H1 (cell line): ENCODE data around the gene EML4. TPM values are rescaled to one million over a fixed set of nuclear protein-coding genes. Genes with fewer than 3 reads are reported as not detected.

ENCODE experiments used
- CTCF ChIA-PET: fragments of 300-600 bp; sonication (Branson Sonifier 250); formaldehyde crosslinking; loops from one replicate; lab custom pipeline; 2021; ENCODE audit not compliant: partially characterized antibody; lab: Charles Lee
- POLR2A ChIA-PET: fragments of 300-600 bp; sonication (Branson Sonifier 250); formaldehyde crosslinking; loops from one replicate; lab custom pipeline; 2021; ENCODE audit warnings: inconsistent platforms; ENCODE audit not compliant: partially characterized antibody; lab: Charles Lee
- DNase-seq, 2 experiments: peaks; one replicate each; pipeline versions ENCODE4 v3.0.0 to v3.0.0-alpha.2; 2010 to 2022; ENCODE audit warnings: low spot score in 2 of 2, low read depth in 1 of 2, mixed read lengths in 1 of 2
- FAIRE-seq: peaks from 2 replicates; lab custom pipeline; 2011; peaks lifted over from hg19 to GRCh38; lab: Jason Lieb, UNC
- H2AFZ ChIP-seq: 2 replicates; pipeline ENCODE4 v1.8.1; 2012; ENCODE audit warnings: low read length, inconsistent platforms
- H2AK5ac ChIP-seq: 2 replicates; pipeline ENCODE4 v1.6.1; 2013; ENCODE audit warnings: low read depth, low read length
- H2BK120ac ChIP-seq: replicated peaks from 2 replicates; pipeline ENCODE3; 2013; ENCODE audit warnings: low read depth, low read length, inconsistent platforms
- H2BK12ac ChIP-seq: 2 replicates; pipeline ENCODE4 v1.6.1; 2013; ENCODE audit warnings: low read depth, low read length
- H2BK15ac ChIP-seq: 2 replicates; pipeline ENCODE4 v1.6.1; 2013; ENCODE audit warnings: low read length
- H2BK20ac ChIP-seq: 2 replicates; pipeline ENCODE4 v1.6.1; 2013; ENCODE audit warnings: low read length
- H2BK5ac ChIP-seq: 2 replicates; pipeline ENCODE4 v1.6.1; 2013; ENCODE audit warnings: low read depth, low read length
- H3K14ac ChIP-seq: 2 replicates; pipeline ENCODE4 v1.6.1; 2013; ENCODE audit warnings: inconsistent platforms; ENCODE audit not compliant: insufficient read length
- H3K18ac ChIP-seq: 2 replicates; pipeline ENCODE4 v1.6.1; 2013; ENCODE audit warnings: low read length; ENCODE audit errors: extremely low read depth
- H3K23ac ChIP-seq: 2 replicates; pipeline ENCODE4 v1.6.1; 2013; ENCODE audit warnings: inconsistent platforms; ENCODE audit not compliant: insufficient read length
- H3K23me2 ChIP-seq: 2 replicates; pipeline ENCODE4 v1.6.1; 2013; ENCODE audit warnings: low read depth, low read length
- H3K27ac ChIP-seq: 2 replicates; pipeline ENCODE4 v1.6.1; 2011; ENCODE audit warnings: low read depth, low read length, inconsistent platforms
- H3K27me3 ChIP-seq, 4 experiments: replicated peaks in 1 of 4; 1 replicate in 1 of 4; 2 replicates in 3 of 4; pipeline versions ENCODE4 v1.6.1 to v1.8.1; 2011 to 2013; ENCODE audit warnings: low read length in 3 of 4, mild to moderate bottlenecking in 3 of 4, inconsistent platforms in 2 of 4, mixed read lengths in 2 of 4, moderate library complexity in 1 of 4; ENCODE audit not compliant: control insufficient read depth in 3 of 4, insufficient read depth in 3 of 4; ENCODE audit errors: extremely low read depth in 1 of 4
- H3K36me3 ChIP-seq, 4 experiments: 2 replicates each; pipeline versions ENCODE4 v1.6.1 to v1.8.1; 2011 to 2013; ENCODE audit warnings: mild to moderate bottlenecking in 4 of 4, low read length in 3 of 4, moderate library complexity in 2 of 4, control low read depth in 1 of 4, inconsistent platforms in 1 of 4; ENCODE audit not compliant: insufficient read depth in 4 of 4, control insufficient read depth in 2 of 4
- H3K4ac ChIP-seq: replicated peaks from 2 replicates; pipeline ENCODE3; 2013; ENCODE audit warnings: low read length, low read depth, mixed read lengths, inconsistent platforms; ENCODE audit not compliant: insufficient read length
- H3K4me1 ChIP-seq, 4 experiments: replicated peaks in 1 of 4; 1 replicate in 1 of 4; 2 replicates in 3 of 4; pipeline versions ENCODE4 v1.6.1 to v1.8.1; 2011 to 2013; ENCODE audit warnings: low read length in 3 of 4, inconsistent platforms in 2 of 4, mixed read lengths in 1 of 4; ENCODE audit not compliant: insufficient read depth in 4 of 4, control insufficient read depth in 3 of 4
- H3K4me2 ChIP-seq, 2 experiments: 2 replicates each; pipeline versions ENCODE4 v1.6.1 to v1.8.1; 2011 to 2013; ENCODE audit warnings: low read depth in 2 of 2, low read length in 2 of 2, control low read depth in 1 of 2, inconsistent platforms in 1 of 2, mild to moderate bottlenecking in 1 of 2; ENCODE audit not compliant: insufficient read depth in 1 of 2
- H3K4me3 ChIP-seq, 4 experiments: fragments of 200-600, 300-600 bp in 1 of 4; sonication (generic), shearing (Covaris generic), sonication (Bioruptor Twin) in 1 of 4; 2 replicates each; pipeline versions ENCODE4 v1.5.1 to v1.8.1; 2011 to 2016; ENCODE audit warnings: low read length in 4 of 4, low read depth in 3 of 4, control low read depth in 2 of 4, inconsistent platforms in 2 of 4, mild to moderate bottlenecking in 2 of 4, mixed read lengths in 1 of 4, moderate library complexity in 1 of 4; ENCODE audit not compliant: insufficient read depth in 2 of 4; ENCODE audit errors: extremely low read depth in 1 of 4
- H3K56ac ChIP-seq: replicated peaks from 2 replicates; pipeline ENCODE3; 2013; ENCODE audit warnings: low read depth, mild to moderate bottlenecking, mixed read lengths, low read length, inconsistent platforms; ENCODE audit not compliant: insufficient read length
- H3K79me1 ChIP-seq: 2 replicates; pipeline ENCODE4 v1.6.1; 2013; ENCODE audit warnings: low read depth, low read length, control low read depth
- H3K79me2 ChIP-seq, 2 experiments: 2 replicates each; pipeline versions ENCODE4 v1.6.1 to v1.8.1; 2012 to 2013; ENCODE audit warnings: low read length in 2 of 2, mild to moderate bottlenecking in 2 of 2, inconsistent platforms in 1 of 2; ENCODE audit not compliant: insufficient read depth in 2 of 2, control insufficient read depth in 1 of 2
- H3K9ac ChIP-seq, 4 experiments: replicated peaks in 1 of 4; 1 replicate in 1 of 4; 2 replicates in 3 of 4; pipeline versions ENCODE4 v1.6.1 to v1.8.1; 2011 to 2013; ENCODE audit warnings: low read depth in 3 of 4, low read length in 3 of 4, control low read depth in 2 of 4, mild to moderate bottlenecking in 2 of 4, moderate library complexity in 2 of 4, inconsistent platforms in 1 of 4; ENCODE audit errors: extremely low read depth in 1 of 4
- H3K9me3 ChIP-seq, 2 experiments: 2 replicates each; pipeline versions ENCODE4 v1.6.1 to v1.8.1; 2012 to 2013; ENCODE audit warnings: mild to moderate bottlenecking in 2 of 2, moderate library complexity in 2 of 2, control low read depth in 1 of 2, inconsistent platforms in 1 of 2, low read depth in 1 of 2, low read length in 1 of 2, mixed read lengths in 1 of 2; ENCODE audit not compliant: insufficient read depth in 2 of 2
- H4K20me1 ChIP-seq, 2 experiments: replicated peaks in 1 of 2; 2 replicates each; pipeline versions ENCODE3 to v1.8.1; 2011 to 2013; ENCODE audit warnings: inconsistent platforms in 2 of 2, low read length in 2 of 2, mild to moderate bottlenecking in 1 of 2; ENCODE audit not compliant: insufficient read depth in 2 of 2, control insufficient read depth in 1 of 2
- H4K5ac ChIP-seq: 2 replicates; pipeline ENCODE4 v1.6.1; 2013; ENCODE audit warnings: low read length, low read depth, mixed read lengths, inconsistent platforms; ENCODE audit not compliant: insufficient read length
- H4K8ac ChIP-seq: 2 replicates; pipeline ENCODE4 v1.8.0; 2013; ENCODE audit warnings: mild to moderate bottlenecking, moderate library complexity, low read length, inconsistent platforms; ENCODE audit not compliant: insufficient read depth; ENCODE audit errors: extremely low read depth
- H4K91ac ChIP-seq: replicated peaks from 2 replicates; pipeline ENCODE3; 2013; ENCODE audit warnings: low read length, mixed read lengths, inconsistent platforms; ENCODE audit not compliant: insufficient read length
- EGR1 ChIP-seq: IDR thresholded peaks from 2 replicates; pipeline ENCODE4 v1.6.1; 2011; ENCODE audit warnings: low read depth, low read length, borderline replicate concordance
- RFX5 ChIP-seq: IDR thresholded peaks from 2 replicates; pipeline ENCODE4 v1.6.1; 2011; ENCODE audit warnings: low read depth, low read length, improper control_type of control experiment, borderline replicate concordance
- TBP ChIP-seq: IDR thresholded peaks from 2 replicates; pipeline ENCODE4 v1.6.1; 2011; ENCODE audit warnings: low read depth, low read length, improper control_type of control experiment
- WGBS, 2 experiments: shearing (Covaris generic) in 1 of 2; methylation state at CpG; one replicate each; pipeline versions ENCODE4 v1.1.6 to v1.1.7; 2013 to 2015; ENCODE audit warnings: low lambda C conversion rate in 2 of 2, mixed read lengths in 2 of 2, inconsistent platforms in 1 of 2, low coverage in 1 of 2, missing lambda C conversion rate in 1 of 2; ENCODE audit not compliant: insufficient replicate concordance in 2 of 2, insufficient coverage in 1 of 2, insufficient read length in 1 of 2; ENCODE audit errors: extremely low coverage in 1 of 2, missing lambda C conversion rate in 1 of 2; 5-methylcytosine and 5-hydroxymethylcytosine counted together
- polyA plus RNA-seq, 7 experiments: library from polyadenylated mRNA; depleted of rRNA in 3 of 7; stranded (reverse) in 5 of 7; unstranded in 2 of 7; fragments of >200 nt in 5 of 7; fragments of 200-250 nt in 2 of 7; gene quantifications; 1 replicate in 5 of 7; 2 replicates in 1 of 7; 4 replicates in 1 of 7; pipeline versions ENCODE4 v1.2.1 to v1.2.3, GENCODE V29; 2011 to 2013; ENCODE audit warnings: missing spikeins in 2 of 7, mixed read lengths in 2 of 7
- total RNA-seq: library from RNA; stranded (reverse); fragmentation: NEBNext Ultra II Directional; extraction: Animal tissue kit (Norgen Biotek cat#: 25700); gene quantifications from 2 replicates; pipeline ENCODE4 v1.2.1, GENCODE V29; 2021

EML4 gene
- total and polyA plus RNA-seq, 2 of the 8 experiments (the other 6 are each of a cell fraction or from before 2014, with no cell fraction given) = 50.1 to 104 TPM

DNA sequence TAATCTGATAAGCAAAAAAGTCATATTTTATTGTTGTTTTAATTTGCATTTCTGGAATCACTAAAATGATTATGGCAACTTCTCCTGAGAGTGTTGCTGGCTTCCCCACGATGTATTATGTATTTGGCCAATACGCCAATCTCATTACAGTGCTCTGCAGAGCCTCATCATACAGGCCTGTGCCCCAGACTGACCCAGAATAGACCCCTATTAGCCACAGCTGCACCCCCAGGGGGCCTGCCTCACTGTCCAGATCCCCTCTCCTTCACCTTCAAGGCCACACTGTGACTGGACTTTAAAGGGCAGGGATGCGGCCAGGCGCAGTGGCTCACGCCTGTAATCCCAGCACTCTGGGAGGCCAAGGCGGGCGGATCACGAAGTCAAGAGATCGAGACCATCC lies 209.3 kb downstream of the EML4 start:
- H3K23ac ChIP-seq = no peak overlapping the region
- H3K79me1 ChIP-seq = no peaks in the 10 kb centered on the region
- H2BK5ac ChIP-seq = no peak overlapping the region
- H4K8ac ChIP-seq = no peak overlapping the region
- no peak overlapping the region for H2BK15ac ChIP-seq
- H3K4me3 ChIP-seq = no peak overlapping the region
- no peaks in the 10 kb centered on the region for H3K9me3 ChIP-seq
- H4K91ac ChIP-seq = no peak overlapping the region
- H3K14ac ChIP-seq = no peak overlapping the region
- no peak overlapping the region for H2AFZ ChIP-seq
- H3K4me1 ChIP-seq = no peaks in the 10 kb centered on the region
- H3K18ac ChIP-seq = no peak overlapping the region
- no peak overlapping the region for H3K56ac ChIP-seq
- no peak for DNase-seq
- no peak overlapping the region for H3K9ac ChIP-seq
- ChIA-PET CTCF (interaction anchor here (1.3 to 2.0 kb wide), 2 partner anchors 8 to 16 kb away, joined by 3 to 10 read pairs; no protein-coding TSS in a partner anchor), POLR2A (no interaction called here)
- H3K79me2 ChIP-seq = no peaks in the 10 kb centered on the region
- no peak for TF ChIP-seq EGR1
- TF ChIP-seq RFX5 = no peak
- TF ChIP-seq TBP = no peak
- H3K4me2 ChIP-seq = no peak overlapping the region
- no peak for FAIRE-seq
- H2AK5ac ChIP-seq = no peak overlapping the region
- H3K4ac ChIP-seq = no peak overlapping the region
- no peaks in the 10 kb centered on the region for H3K27me3 ChIP-seq
- no peak overlapping the region for H2BK120ac ChIP-seq
- no peaks in the 10 kb centered on the region for H3K23me2 ChIP-seq
- H2BK12ac ChIP-seq = no peak overlapping the region
- H4K20me1 ChIP-seq = no peaks in the 10 kb centered on the region
- no peak overlapping the region for H3K27ac ChIP-seq
- H2BK20ac ChIP-seq = no peak overlapping the region
- H3K36me3 ChIP-seq = no peaks in the 10 kb centered on the region
- H4K5ac ChIP-seq = no peak overlapping the region
- 96% methylated on average over 9 of the region's 9 CpGs; no CpG with 5 or more reads in 1 of the 2 experiments for WGBS, 2 experiments
